Uterus (tissue), 4 donors: ENCODE results near the gene FBXO7. TPM values are rescaled to one million over a fixed set of nuclear protein-coding genes. Genes with fewer than 3 reads are reported as not detected.

Experiments
- DNase-seq, 2 donors: peaks; one replicate each; pipeline ENCODE4 v3.0.0-alpha.2; 2019 to 2020
- H3K27ac ChIP-seq, 2 donors: fragments of 200-600 bp; sonication (generic); 1 replicate in 1 of 2; 2 replicates in 1 of 2; pipeline ENCODE4 v1.5.1; 2016 to 2018
- H3K27me3 ChIP-seq, 2 donors: fragments of 200-600 bp; sonication (generic); one replicate each; pipeline ENCODE4 v1.5.1; 2018 to 2019; ENCODE audit warnings: control low read depth in 1 of 2
- H3K36me3 ChIP-seq, 2 donors: fragments of 200-600 bp; sonication (generic); one replicate each; pipeline ENCODE4 v1.5.1; 2019; ENCODE audit warnings: control low read depth in 1 of 2
- H3K4me1 ChIP-seq, 2 donors: fragments of 200-600 bp; sonication (generic); one replicate each; pipeline ENCODE4 v1.5.1; 2018 to 2019; ENCODE audit warnings: control low read depth in 1 of 2
- H3K4me3 ChIP-seq, 2 donors: fragments of 200-600 bp; sonication (generic); 1 replicate in 1 of 2; 2 replicates in 1 of 2; pipeline ENCODE4 v1.5.1; 2018 to 2019; ENCODE audit warnings: mild to moderate bottlenecking in 1 of 2
- H3K9me3 ChIP-seq, 2 donors: fragments of 200-600 bp; sonication (generic); one replicate each; pipeline ENCODE4 v1.5.1; 2019; ENCODE audit warnings: control low read depth in 1 of 2
- CTCF ChIP-seq, 4 experiments: fragments of 200-600 bp in 2 of 4; fragments of 450-650 bp in 2 of 4; sonication (generic) in 2 of 4; IDR thresholded peaks; one replicate each; pipeline ENCODE4 v1.5.1; 2016 to 2019; ENCODE audit warnings: antibody characterized with exemption in 4 of 4, mild to moderate bottlenecking in 2 of 4, moderate library complexity in 1 of 4
- POLR2A ChIP-seq, 2 donors: fragments of 450-650 bp; IDR thresholded peaks; one replicate each; pipeline ENCODE4 v1.6.1; 2016; ENCODE audit warnings: antibody characterized with exemption in 2 of 2, mild to moderate bottlenecking in 1 of 2, moderate library complexity in 1 of 2
- intact Hi-C: fragments of 100-400 bp; cut with DNase I; formaldehyde crosslinking; loops from one replicate; pipeline ENCODE4 v1.15.1; 2023; ENCODE audit warnings: low total_unique reads
- total RNA-seq, 4 donors: library from RNA; depleted of rRNA in 3 of 4; stranded (reverse); fragments of >200 nt in 3 of 4; gene quantifications; one replicate each; pipeline versions ENCODE4 v1.1.0 to v1.2.4, GENCODE V29; 2014 to 2023
- donor health status: DM: yes; HTN: yes; CAD: no.

Gene FBXO7
- total RNA-seq, 4 donors from 2014 or later, result 78.2 to 90.2 (median 80.0) TPM

GRCh38 chr22:32539631-32540421 is 65.2 kb downstream of the FBXO7 start:
- TF ChIP-seq CTCF (IDR thresholded peaks at IDR 0.05) (no peak), POLR2A (IDR thresholded peaks at IDR 0.05) (no peak)
- no peaks in the 10 kb centered on the region for H3K9me3 ChIP-seq
- no peak overlapping the region for H3K4me3 ChIP-seq
- H3K36me3 ChIP-seq, result no peaks in the 10 kb centered on the region
- peaks cover 0 to 5% of the 10 kb centered on the region in 2 donors for H3K4me1 ChIP-seq
- intact Hi-C loops, result no loop called here
- H3K27me3 ChIP-seq, result no peaks in the 10 kb centered on the region
- DNase-seq, result peak in 1 of 2 donors; percentile 64
- H3K27ac ChIP-seq, result peak overlapping the region; percentile 32 to 50

- TF ChIP-seq CTCF (IDR thresholded peaks at IDR 0.05) (no peak), POLR2A (IDR thresholded peaks at IDR 0.05) (no peak)
- H3K9me3 ChIP-seq, result no peaks in the 10 kb centered on the region
- DNase-seq, result no peak
- intact Hi-C loops, result no loop called here
- H3K27ac ChIP-seq, result peak overlapping the region; percentile 77 to 79
- peaks cover 0 to 5% of the 10 kb centered on the region in 2 donors for H3K4me1 ChIP-seq
- H3K27me3 ChIP-seq, result no peaks in the 10 kb centered on the region
- no peaks in the 10 kb centered on the region for H3K36me3 ChIP-seq
- no peak overlapping the region for H3K4me3 ChIP-seq
Measured at GRCh38 chr22:32541481-32541880, 66.9 kb downstream of the FBXO7 start.

- Histone ChIP-seq H3K27ac (peak overlapping the region; percentile 77 to 79), H3K4me1 (peaks cover 0 to 5% of the 10 kb centered on the region in 2 donors), H3K27me3 (no peaks in the 10 kb centered on the region), H3K36me3 (no peaks in the 10 kb centered on the region), H3K9me3 (no peaks in the 10 kb centered on the region), H3K4me3 (no peak overlapping the region)
- no peak for TF ChIP-seq CTCF (IDR thresholded peaks at IDR 0.05)
- no peak for DNase-seq
- intact Hi-C loops, result no loop called here
Measured at GRCh38 chr22:32542066-32542676, 67.6 kb downstream of the FBXO7 start.

GRCh38 chr22:32542677-32543357 is 68.2 kb downstream of the FBXO7 start:
- Histone ChIP-seq H3K27ac (peak overlapping the region; percentile 77 to 79), H3K27me3 (no peaks in the 10 kb centered on the region), H3K4me1 (peaks cover 0 to 5% of the 10 kb centered on the region in 2 donors), H3K9me3 (no peaks in the 10 kb centered on the region), H3K36me3 (no peaks in the 10 kb centered on the region), H3K4me3 (no peak overlapping the region)
- peak; percentile 77 to 79 for DNase-seq
- intact Hi-C loops, result no loop called here
- TF ChIP-seq CTCF (IDR thresholded peaks at IDR 0.05) (no peak), POLR2A (IDR thresholded peaks at IDR 0.05) (no peak)
